ENCODE data around the gene SPART.

SPART gene

DNA sequence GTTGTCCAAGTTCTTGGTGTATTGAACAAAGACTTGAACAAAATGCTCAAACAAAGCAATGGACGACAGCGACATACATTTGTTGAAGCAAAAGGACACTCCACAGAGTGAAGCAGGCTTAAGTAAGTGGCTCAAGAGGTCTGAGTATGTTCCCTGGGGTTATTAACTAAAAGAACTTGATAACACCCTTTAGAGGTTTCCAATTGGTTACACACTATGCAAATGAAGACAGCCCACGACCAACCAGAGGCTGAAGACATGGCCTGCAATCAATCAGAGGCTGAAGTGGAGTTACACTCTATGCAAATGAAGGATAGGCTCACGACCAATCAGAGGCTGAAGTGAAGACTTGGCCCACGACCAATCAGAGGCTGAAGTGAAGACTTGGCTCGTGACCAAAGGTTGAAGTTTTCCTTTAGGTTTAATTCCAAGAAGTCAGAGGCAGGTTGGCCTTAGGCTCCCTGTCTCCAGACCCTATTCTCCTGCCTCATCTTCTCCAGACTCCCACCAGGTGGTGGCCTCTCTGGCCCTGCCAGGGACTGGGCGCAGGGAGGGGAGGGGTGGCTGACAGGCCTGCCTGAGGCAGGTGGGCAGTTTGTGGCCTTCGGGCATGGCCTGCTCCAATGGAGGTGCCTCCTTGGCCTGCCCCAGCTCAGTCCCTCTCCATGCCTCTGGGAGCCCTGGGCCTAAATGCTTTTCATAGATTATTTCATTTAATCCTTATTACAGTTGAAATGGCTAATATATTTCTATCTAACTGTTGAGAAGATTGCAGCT, 86.6 kb downstream of the SPART start:
- in situ Hi-C loops (cut with MboI; ENCODE audit: low sequenced_read_pairs) = loop anchor here (25.0 kb wide), 1 partner anchor 272 kb away; no protein-coding TSS in a partner anchor

GRCh38 chr13:36258831-36259230, 87.4 kb downstream of the SPART start:
- in situ Hi-C loops (cut with MboI; ENCODE audit: low sequenced_read_pairs) = loop anchor here (25.0 kb wide), 1 partner anchor 272 kb away; no protein-coding TSS in a partner anchor
